Body of pancreas (tissue), 4 donors: ENCODE results near the gene RASA2.

Experiments
- POLR2A ChIP-seq, 3 donors: fragments of 450-650 bp; IDR thresholded peaks; one replicate each; pipeline ENCODE4 v1.6.1; 2016; ENCODE audit warnings: antibody characterized with exemption in 3 of 3, mild to moderate bottlenecking in 2 of 3
- TF ChIP-seq, protein P1 (sequence below), 7 experiments: fragments of 450-650 bp in 4 of 7; fragments of 200-600 bp in 3 of 7; sonication (generic) in 3 of 7; IDR thresholded peaks; one replicate each; pipeline ENCODE4 v1.5.1; 2016 to 2019; ENCODE audit warnings: antibody characterized with exemption in 7 of 7

DNA sequence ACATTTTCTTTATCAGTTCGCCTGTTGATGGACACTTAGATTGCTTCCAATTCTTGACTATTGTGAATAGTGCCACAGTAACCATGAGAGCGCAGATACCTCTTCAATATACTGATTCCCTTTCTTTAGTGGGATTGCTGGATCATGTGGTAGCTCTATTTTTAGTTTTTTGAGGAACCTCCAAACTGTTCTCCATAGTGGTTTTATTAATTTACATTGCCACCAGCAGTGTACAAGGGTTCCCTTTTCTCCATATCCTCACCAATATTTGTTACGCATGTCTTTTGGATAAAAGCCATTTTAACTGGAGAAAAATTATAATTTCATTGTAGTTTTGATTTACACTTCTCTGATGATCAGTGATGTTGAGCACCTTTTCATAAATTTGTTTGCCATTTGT, 59.3 kb downstream of the RASA2 start:
- TF ChIP-seq, protein P1, sequence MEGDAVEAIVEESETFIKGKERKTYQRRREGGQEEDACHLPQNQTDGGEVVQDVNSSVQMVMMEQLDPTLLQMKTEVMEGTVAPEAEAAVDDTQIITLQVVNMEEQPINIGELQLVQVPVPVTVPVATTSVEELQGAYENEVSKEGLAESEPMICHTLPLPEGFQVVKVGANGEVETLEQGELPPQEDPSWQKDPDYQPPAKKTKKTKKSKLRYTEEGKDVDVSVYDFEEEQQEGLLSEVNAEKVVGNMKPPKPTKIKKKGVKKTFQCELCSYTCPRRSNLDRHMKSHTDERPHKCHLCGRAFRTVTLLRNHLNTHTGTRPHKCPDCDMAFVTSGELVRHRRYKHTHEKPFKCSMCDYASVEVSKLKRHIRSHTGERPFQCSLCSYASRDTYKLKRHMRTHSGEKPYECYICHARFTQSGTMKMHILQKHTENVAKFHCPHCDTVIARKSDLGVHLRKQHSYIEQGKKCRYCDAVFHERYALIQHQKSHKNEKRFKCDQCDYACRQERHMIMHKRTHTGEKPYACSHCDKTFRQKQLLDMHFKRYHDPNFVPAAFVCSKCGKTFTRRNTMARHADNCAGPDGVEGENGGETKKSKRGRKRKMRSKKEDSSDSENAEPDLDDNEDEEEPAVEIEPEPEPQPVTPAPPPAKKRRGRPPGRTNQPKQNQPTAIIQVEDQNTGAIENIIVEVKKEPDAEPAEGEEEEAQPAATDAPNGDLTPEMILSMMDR (IDR thresholded peaks at IDR 0.05): no peak
- no peak for TF ChIP-seq POLR2A (IDR thresholded peaks at IDR 0.05)
